WERI-Rb-1 (cell line): ENCODE results near the gene CPSF2.
"Not testable (repeated sequence)": the region's sequence is repeated elsewhere in the genome, so short reads cannot be mapped to it uniquely, and the experiment has no call there.

Source experiments
- DNase-seq: peaks from one replicate; pipeline ENCODE4 v3.0.0-alpha.2; 2020
- H3K27ac ChIP-seq: fragments of 250-450 bp; sonication (Bioruptor Pico); 2 replicates; pipeline ENCODE4 v1.5.1; 2020; ENCODE audit warnings: mild to moderate bottlenecking, moderate library complexity
- H3K27me3 ChIP-seq: fragments of 250-450 bp; sonication (Bioruptor Pico); 2 replicates; pipeline ENCODE4 v1.5.1; 2021; ENCODE audit warnings: mild to moderate bottlenecking, low read depth, moderate library complexity; ENCODE audit not compliant: insufficient read depth, severe bottlenecking
- H3K36me3 ChIP-seq: fragments of 250-450 bp; sonication (Bioruptor Pico); 2 replicates; pipeline ENCODE4 v1.5.1; 2020; ENCODE audit warnings: mild to moderate bottlenecking, moderate library complexity
- H3K4me3 ChIP-seq: 2 replicates; pipeline ENCODE4 v1.5.1; 2011; ENCODE audit warnings: low read depth, mild to moderate bottlenecking, control low read depth, low read length
- H3K9me3 ChIP-seq: fragments of 250-450 bp; sonication (Bioruptor Pico); 2 replicates; pipeline ENCODE4 v1.5.1; 2021; ENCODE audit warnings: mild to moderate bottlenecking, moderate library complexity; ENCODE audit not compliant: severe bottlenecking
- CTCF ChIP-seq: IDR thresholded peaks from 2 replicates; pipeline ENCODE4 v1.5.1; 2011; ENCODE audit warnings: low read depth, mild to moderate bottlenecking, control low read depth, inconsistent platforms, low read length

Gene CPSF2

GRCh38 chr14:92160619-92161018, 38.9 kb downstream of the CPSF2 start:
- H3K27me3 ChIP-seq = no peaks in the 10 kb centered on the region
- no peak for TF ChIP-seq CTCF
- DNase-seq = no peak
- no peak overlapping the region for H3K4me3 ChIP-seq
- H3K27ac ChIP-seq = no peak overlapping the region
- H3K36me3 ChIP-seq = peaks cover 81% of the 10 kb centered on the region
- peaks cover 5% of the 10 kb centered on the region for H3K9me3 ChIP-seq

- H3K27ac ChIP-seq = no peak overlapping the region
- peaks cover 77% of the 10 kb centered on the region for H3K36me3 ChIP-seq
- no peak for DNase-seq
- peaks cover 5% of the 10 kb centered on the region for H3K9me3 ChIP-seq
- H3K4me3 ChIP-seq = no peak overlapping the region
- no peak for TF ChIP-seq CTCF
- H3K27me3 ChIP-seq = no peaks in the 10 kb centered on the region
Observed at GRCh38 chr14:92161521-92161920, 39.8 kb downstream of the CPSF2 start.

- no peak for DNase-seq
- Histone ChIP-seq H3K9me3 (peaks cover 5% of the 10 kb centered on the region), H3K36me3 (peaks cover 48% of the 10 kb centered on the region), H3K4me3 (no peak overlapping the region), H3K27ac (no peak overlapping the region), H3K27me3 (no peaks in the 10 kb centered on the region)
- TF ChIP-seq CTCF = no peak
Observed at GRCh38 chr14:92164958-92165357, 43.2 kb downstream of the CPSF2 start.

GRCh38 chr14:92173668-92174067, 51.9 kb downstream of the CPSF2 start:
- no peaks in the 10 kb centered on the region for H3K9me3 ChIP-seq
- H3K4me3 ChIP-seq = no peak overlapping the region
- H3K27ac ChIP-seq = no peak overlapping the region
- TF ChIP-seq CTCF = no peak
- DNase-seq = no peak
- no peaks in the 10 kb centered on the region for H3K27me3 ChIP-seq
- no peaks in the 10 kb centered on the region for H3K36me3 ChIP-seq

GRCh38 chr14:92175811-92176210, 54.0 kb downstream of the CPSF2 start:
- Histone ChIP-seq H3K4me3 (no peak overlapping the region), H3K27me3 (no peaks in the 10 kb centered on the region), H3K36me3 (no peaks in the 10 kb centered on the region), H3K9me3 (no peaks in the 10 kb centered on the region), H3K27ac (no peak overlapping the region)
- no peak for DNase-seq
- no peak for TF ChIP-seq CTCF

GRCh38 chr14:92176476-92176875, 54.7 kb downstream of the CPSF2 start:
- Histone ChIP-seq H3K27me3 (no peaks in the 10 kb centered on the region), H3K27ac (no peak overlapping the region), H3K4me3 (no peak overlapping the region), H3K36me3 (no peaks in the 10 kb centered on the region), H3K9me3 (no peaks in the 10 kb centered on the region)
- TF ChIP-seq CTCF = no peak
- DNase-seq = no peak

- H3K4me3 ChIP-seq, H3K36me3 ChIP-seq, H3K27ac ChIP-seq, H3K27me3 ChIP-seq, DNase-seq, H3K9me3 ChIP-seq: not testable (repeated sequence)
Observed at GRCh38 chr14:92179178-92179577, 57.4 kb downstream of the CPSF2 start.
